Mesothelial cell of epicardium (in vitro differentiated cells): Measurements from ENCODE around the gene MIER1. TPM values are rescaled to one million over a fixed set of nuclear protein-coding genes. Genes with fewer than 3 reads are reported as not detected.

Source experiments
- DNase-seq, 2 experiments: peaks; one replicate each; pipeline ENCODE4 v3.0.0; 2021; ENCODE audit warnings: low spot score in 2 of 2; ENCODE audit not compliant: unreplicated experiment in 2 of 2
- H3K27ac Mint-ChIP-seq: 2 replicates; pipeline ENCODE4 v1.8.0; 2021; ENCODE audit warnings: mixed read lengths
- H3K27me3 Mint-ChIP-seq: 2 replicates; pipeline ENCODE4 v1.8.0; 2021; ENCODE audit warnings: low read depth, mixed read lengths
- H3K36me3 Mint-ChIP-seq: 2 replicates; pipeline ENCODE4 v1.8.0; 2021; ENCODE audit warnings: mixed read lengths
- H3K4me1 Mint-ChIP-seq: 2 replicates; pipeline ENCODE4 v1.8.0; 2021; ENCODE audit warnings: mixed read lengths
- H3K4me3 Mint-ChIP-seq: 2 replicates; pipeline ENCODE4 v1.8.0; 2021; ENCODE audit warnings: mild to moderate bottlenecking, moderate library complexity, mixed read lengths
- H3K9me3 Mint-ChIP-seq: 2 replicates; pipeline ENCODE4 v1.8.0; 2021; ENCODE audit warnings: mixed read lengths
- total RNA-seq: library from RNA; stranded (reverse); gene quantifications from 3 replicates; pipeline ENCODE4 v1.2.1, GENCODE V29; 2021
- TF ChIP-seq, protein P1 (sequence below): fragments of 200-600 bp; sonication (generic); IDR thresholded peaks from one replicate; pipeline ENCODE4 v1.5.0; 2021; ENCODE audit warnings: antibody characterized with exemption; ENCODE audit not compliant: unreplicated experiment

Gene MIER1
- total RNA-seq, 1 donor from 2014 or later, result 36.5 TPM

DNA sequence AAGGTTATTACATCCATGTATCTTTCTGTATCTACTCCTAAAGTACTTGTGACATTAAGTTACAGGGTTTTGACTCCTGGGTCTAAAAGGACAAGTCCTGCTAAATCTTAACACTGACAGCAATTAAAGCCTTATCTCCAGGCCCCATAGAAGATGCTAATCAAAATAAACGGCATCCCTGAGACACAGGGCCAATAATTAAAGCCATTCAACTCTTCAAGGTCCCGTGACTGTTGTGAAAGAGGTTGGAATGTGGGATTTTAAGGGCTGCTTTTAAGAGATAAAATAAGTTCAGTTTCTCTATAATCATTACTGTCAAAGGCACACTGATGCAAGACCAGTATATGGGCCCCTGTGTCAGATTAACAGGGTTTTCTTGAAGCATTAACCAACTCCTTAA lies 8.5 kb upstream of the MIER1 start:
- Mint-ChIP-seq H3K36me3 (peaks cover 23% of the 10 kb centered on the region), H3K4me1 (peaks cover 3% of the 10 kb centered on the region), H3K27ac (peak overlapping the region; percentile 64), H3K27me3 (no peaks in the 10 kb centered on the region), H3K4me3 (no peak overlapping the region), H3K9me3 (peaks cover 15% of the 10 kb centered on the region)
- DNase-seq, result no peak
- TF ChIP-seq, protein P1, sequence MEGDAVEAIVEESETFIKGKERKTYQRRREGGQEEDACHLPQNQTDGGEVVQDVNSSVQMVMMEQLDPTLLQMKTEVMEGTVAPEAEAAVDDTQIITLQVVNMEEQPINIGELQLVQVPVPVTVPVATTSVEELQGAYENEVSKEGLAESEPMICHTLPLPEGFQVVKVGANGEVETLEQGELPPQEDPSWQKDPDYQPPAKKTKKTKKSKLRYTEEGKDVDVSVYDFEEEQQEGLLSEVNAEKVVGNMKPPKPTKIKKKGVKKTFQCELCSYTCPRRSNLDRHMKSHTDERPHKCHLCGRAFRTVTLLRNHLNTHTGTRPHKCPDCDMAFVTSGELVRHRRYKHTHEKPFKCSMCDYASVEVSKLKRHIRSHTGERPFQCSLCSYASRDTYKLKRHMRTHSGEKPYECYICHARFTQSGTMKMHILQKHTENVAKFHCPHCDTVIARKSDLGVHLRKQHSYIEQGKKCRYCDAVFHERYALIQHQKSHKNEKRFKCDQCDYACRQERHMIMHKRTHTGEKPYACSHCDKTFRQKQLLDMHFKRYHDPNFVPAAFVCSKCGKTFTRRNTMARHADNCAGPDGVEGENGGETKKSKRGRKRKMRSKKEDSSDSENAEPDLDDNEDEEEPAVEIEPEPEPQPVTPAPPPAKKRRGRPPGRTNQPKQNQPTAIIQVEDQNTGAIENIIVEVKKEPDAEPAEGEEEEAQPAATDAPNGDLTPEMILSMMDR, result no peak

DNA sequence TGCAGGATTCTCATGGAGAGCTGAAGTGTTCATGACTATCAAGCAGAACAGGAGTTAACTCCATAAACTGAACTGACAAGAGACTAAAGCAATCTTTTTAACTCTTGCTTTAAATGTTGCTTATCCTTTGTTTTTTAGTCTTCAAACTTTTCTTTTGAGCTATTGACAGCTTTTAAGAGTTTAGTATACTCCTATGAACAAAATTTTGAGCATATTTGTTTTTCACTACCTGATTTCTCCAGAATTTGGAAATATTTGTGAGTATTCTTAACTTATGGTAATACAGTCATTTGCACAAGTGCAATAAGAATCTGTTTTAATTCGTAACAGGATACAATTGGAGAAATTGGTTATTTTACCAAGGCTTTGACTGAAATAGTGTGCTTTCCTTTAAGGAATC lies 7.3 kb upstream of the MIER1 start:
- no peak overlapping the region for H3K27ac Mint-ChIP-seq
- H3K4me1 Mint-ChIP-seq, result peaks cover 5% of the 10 kb centered on the region
- H3K27me3 Mint-ChIP-seq, result no peaks in the 10 kb centered on the region
- TF ChIP-seq, protein P1, result no peak
- H3K36me3 Mint-ChIP-seq, result peaks cover 20% of the 10 kb centered on the region
- DNase-seq, result no peak
- H3K4me3 Mint-ChIP-seq, result no peak overlapping the region
- H3K9me3 Mint-ChIP-seq, result peaks cover 15% of the 10 kb centered on the region

DNA sequence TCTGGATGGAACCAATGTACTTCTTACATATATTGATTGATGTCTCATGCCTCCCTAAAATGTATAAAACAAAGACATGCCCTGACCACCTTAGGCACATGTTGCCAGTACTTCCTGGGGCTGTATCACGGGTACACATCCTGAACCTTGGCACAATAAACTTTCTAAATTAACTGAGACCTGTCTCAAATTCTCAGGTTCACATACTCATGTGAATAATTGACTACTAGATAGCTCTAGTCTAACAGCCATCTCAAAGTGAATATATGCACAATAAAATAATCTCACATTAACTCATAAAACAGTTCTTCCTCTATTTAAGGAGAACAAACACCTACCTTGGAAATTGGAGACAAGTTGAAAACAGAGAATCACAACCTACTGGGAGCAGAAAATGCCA lies 5.7 kb upstream of the MIER1 start:
- H3K36me3 Mint-ChIP-seq, result peaks cover 19% of the 10 kb centered on the region
- H3K27ac Mint-ChIP-seq, result no peak overlapping the region
- peaks cover 14% of the 10 kb centered on the region for H3K4me1 Mint-ChIP-seq
- H3K9me3 Mint-ChIP-seq, result peaks cover 15% of the 10 kb centered on the region
- no peak for DNase-seq
- TF ChIP-seq, protein P1, result no peak
- no peaks in the 10 kb centered on the region for H3K27me3 Mint-ChIP-seq
- no peak overlapping the region for H3K4me3 Mint-ChIP-seq

DNA sequence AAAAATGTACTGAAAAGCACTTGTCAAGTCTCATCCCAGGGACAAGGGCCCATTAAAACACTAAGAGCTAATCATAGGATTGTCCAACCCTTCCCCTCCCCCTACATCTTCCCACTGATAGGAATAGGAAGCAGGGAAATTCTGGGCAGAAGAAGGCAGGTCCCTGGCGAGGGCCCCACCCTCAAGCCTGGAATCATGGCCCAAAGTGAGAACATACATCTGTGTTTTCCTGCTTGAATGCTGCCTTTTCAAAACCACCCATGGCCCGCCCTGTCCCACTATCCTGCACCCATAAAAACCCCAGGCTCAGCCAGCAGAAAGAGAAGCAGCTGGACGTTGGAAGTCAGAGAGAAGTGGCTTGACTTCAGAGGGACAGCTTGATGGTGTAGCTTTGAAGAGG lies 5.0 kb upstream of the MIER1 start:
- Mint-ChIP-seq H3K4me1 (peaks cover 14% of the 10 kb centered on the region), H3K27ac (no peak overlapping the region)

DNA sequence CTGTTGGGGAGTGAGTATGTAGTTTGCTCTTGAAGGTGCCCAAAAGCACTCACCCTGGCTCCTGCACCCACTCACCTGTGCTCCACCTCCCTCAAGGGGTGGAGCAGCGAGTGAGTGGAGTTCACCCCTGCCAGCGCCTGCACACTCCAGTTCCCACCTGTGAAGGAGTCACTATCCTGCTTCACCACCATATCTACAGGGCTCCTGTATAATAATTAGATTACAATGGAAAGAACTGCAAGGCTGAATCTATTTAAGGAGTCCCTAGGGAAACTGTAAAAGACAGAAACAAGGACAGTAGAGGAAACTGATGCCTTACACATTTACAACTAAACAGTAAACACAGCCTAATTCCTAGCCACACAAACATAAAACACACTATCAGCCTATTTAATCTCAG lies 4.2 kb upstream of the MIER1 start:
- H3K4me1 Mint-ChIP-seq, result peaks cover 14% of the 10 kb centered on the region
- no peaks in the 10 kb centered on the region for H3K27me3 Mint-ChIP-seq
- H3K4me3 Mint-ChIP-seq, result no peak overlapping the region
- H3K9me3 Mint-ChIP-seq, result peaks cover 15% of the 10 kb centered on the region
- peaks cover 19% of the 10 kb centered on the region for H3K36me3 Mint-ChIP-seq
- TF ChIP-seq, protein P1, result no peak
- H3K27ac Mint-ChIP-seq, result no peak overlapping the region
- no peak for DNase-seq

More for the DNA sequence above, 5.0 kb upstream of the MIER1 start:
- TF ChIP-seq, protein P1, result no peak
- no peaks in the 10 kb centered on the region for H3K27me3 Mint-ChIP-seq
- no peak for DNase-seq
- H3K4me3 Mint-ChIP-seq, result no peak overlapping the region
- H3K9me3 Mint-ChIP-seq, result peaks cover 15% of the 10 kb centered on the region
- peaks cover 19% of the 10 kb centered on the region for H3K36me3 Mint-ChIP-seq

DNA sequence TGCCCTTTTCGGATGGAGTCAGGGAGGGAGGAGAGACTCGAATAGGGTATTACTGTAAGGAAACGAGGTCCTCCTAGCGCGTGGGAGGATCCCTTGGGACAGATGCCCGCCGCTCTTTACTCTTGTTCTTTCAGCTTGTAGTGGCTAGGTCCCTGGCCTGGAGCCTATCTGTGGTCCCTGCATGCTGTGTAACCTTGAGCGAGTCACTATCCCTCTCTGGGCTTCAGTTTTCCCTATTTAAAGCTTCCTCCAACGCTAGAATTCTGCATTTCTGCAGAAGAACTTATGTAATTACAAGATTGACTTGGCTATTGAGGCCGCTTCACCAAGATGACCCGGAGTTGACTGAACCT lies 744 bp downstream of the MIER1 start:
- peak overlapping the region; percentile 98 for H3K27ac Mint-ChIP-seq
- peak overlapping the region; percentile 95 for H3K4me3 Mint-ChIP-seq
- H3K36me3 Mint-ChIP-seq, result peaks cover under 1% of the 10 kb centered on the region
- TF ChIP-seq, protein P1, result no peak
- H3K9me3 Mint-ChIP-seq, result no peaks in the 10 kb centered on the region
- no peaks in the 10 kb centered on the region for H3K27me3 Mint-ChIP-seq
- H3K4me1 Mint-ChIP-seq, result peaks cover 25% of the 10 kb centered on the region
- DNase-seq, result no peak
